GM19397 (cell line): ENCODE measurements around the gene CHCHD3.

Experiments used
- ATAC-seq: cut with Tn5 transposase; IDR thresholded peaks from one replicate; pipeline ENCODE4 v1.9.1; 2021; ENCODE audit warnings: mild to moderate bottlenecking, moderate library complexity; ENCODE audit not compliant: unreplicated experiment

The CHCHD3 gene

GRCh38 chr7:133081599-133082389 lies at the start of gene CHCHD3:
TSS of gene CHCHD3 (minus strand) at chr7:133082090. CDS start at chr7:133081937, 153 bp downstream.
- peak; percentile 100 for ATAC-seq

GRCh38 chr7:133130166-133130565 lies 48.3 kb upstream of the CHCHD3 start:
- ATAC-seq = no peak

GRCh38 chr7:133126422-133126821 lies 44.5 kb upstream of the CHCHD3 start:
- ATAC-seq = no peak

GRCh38 chr7:133124974-133125373 lies 43.1 kb upstream of the CHCHD3 start:
- no peak for ATAC-seq

- no peak for ATAC-seq
Measured at GRCh38 chr7:133121175-133121844, 39.4 kb upstream of the CHCHD3 start.

- ATAC-seq = no peak
Measured at GRCh38 chr7:133119067-133119466, 37.2 kb upstream of the CHCHD3 start.

DNA sequence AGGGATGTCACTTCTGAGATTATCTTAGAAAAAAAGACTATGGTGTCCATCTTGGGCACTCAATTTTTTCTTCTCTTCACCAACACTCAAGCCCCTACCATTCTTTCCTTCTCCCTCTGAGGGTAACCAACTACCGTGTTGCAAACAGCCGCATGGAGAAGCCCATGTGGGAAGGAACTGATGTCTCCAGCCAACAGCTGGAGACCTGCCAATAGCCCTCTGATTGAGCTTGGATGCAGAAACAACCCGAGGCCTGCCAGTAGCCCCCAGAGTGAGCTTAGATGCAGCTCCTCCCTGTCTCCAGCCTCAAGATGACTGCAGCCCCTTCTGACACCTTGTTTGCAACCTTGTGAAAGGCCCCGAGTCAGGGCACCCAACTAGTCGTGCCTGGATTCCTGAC lies 36.4 kb upstream of the CHCHD3 start:
- no peak for ATAC-seq

GRCh38 chr7:133117452-133117851 lies 35.6 kb upstream of the CHCHD3 start:
- no peak for ATAC-seq

DNA sequence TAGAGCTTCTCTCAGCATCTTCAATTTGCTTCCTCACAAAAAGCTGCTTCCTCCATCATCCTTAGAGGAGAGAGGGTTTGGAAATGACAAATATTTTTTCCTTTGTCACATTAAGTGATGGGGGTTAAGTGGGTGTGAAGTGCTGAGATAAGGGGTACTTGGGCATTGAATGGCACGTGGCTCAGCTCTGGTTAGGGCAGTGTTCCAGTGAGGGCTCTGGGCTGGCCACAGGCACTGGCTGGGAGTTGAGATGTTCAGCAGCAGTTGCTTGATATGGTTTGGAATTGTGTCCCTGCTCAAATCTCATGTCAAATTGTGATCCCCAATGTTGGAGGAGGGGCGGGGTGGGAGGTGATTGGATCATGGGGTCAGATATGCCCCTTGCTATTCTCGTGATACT lies 33.7 kb upstream of the CHCHD3 start:
- no peak for ATAC-seq

DNA sequence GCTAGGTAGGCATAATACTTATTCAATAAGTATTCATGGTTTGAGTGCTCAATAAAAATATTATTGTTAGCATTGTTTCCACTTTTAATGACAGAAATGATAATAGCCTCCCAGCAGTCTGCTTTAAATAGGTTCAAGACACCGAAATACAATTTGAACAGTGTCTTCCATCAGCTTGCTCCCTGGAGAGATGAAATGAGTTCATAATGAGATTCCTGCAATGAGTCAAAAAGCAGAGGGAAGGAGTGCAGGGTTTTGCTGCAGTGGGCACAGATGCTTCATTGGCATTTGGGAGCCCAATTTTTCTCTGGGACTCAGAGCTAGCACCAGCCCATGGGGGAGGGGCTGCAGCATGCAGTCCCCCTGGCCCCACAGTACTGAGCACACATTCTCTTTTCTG lies 32.6 kb upstream of the CHCHD3 start:
- ATAC-seq = no peak

DNA sequence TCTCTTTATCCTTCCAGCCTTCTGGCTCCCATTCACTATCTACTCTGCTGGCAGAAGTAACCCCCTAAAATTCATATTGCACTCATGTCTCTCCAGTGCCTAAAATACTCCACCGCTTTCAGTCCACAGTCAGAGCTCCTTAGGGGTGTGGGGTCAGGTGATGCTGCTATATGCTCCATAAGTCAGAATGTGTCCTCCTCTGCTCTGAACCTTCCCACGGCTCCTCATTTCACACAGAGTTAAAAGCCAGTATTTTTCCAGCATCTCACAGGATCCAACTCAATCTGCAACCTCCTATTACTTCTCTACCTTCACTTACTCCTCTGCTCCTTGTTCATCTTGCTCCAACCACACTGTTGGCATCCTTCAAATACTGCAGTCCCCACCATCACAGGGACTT lies 31.1 kb upstream of the CHCHD3 start:
- no peak for ATAC-seq

DNA sequence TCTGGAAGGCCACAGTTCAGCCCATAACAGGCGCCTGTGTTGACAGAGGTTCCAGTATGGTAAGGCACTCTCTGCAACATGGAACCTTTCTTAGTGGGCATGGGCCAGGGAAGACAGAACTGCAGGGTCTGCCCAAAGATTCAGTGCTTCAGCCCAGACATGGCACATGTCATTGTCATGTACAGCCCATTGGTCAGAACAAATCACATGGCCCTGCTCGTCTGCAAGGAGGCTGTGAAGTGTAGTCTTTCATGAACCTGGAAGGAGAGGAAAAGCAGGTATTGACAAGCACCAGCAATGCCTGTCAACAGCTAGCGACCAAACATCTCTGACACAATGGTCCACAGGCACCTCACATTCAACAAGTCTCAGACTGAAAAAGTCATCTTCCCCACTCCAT lies 30.4 kb upstream of the CHCHD3 start:
- no peak for ATAC-seq

DNA sequence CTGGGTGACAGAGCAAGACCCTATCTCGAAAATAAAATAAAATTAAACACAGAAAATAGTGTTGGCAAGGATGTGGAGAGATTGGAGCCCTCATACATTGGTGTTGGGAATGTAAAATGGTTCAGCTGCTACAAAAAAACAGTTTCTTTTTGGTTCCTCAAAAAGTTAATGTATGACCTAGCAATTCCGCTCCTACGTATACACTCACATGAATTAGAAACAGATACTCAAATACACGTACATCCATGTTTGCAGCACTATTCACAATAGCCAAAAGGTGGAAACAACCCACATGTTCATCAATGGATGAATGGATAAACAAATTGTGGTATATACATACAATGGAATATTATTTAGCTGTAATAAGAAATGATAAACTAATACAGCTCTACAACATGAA lies 28.4 kb upstream of the CHCHD3 start:
- no peak for ATAC-seq

GRCh38 chr7:133109816-133110215 lies 27.9 kb upstream of the CHCHD3 start:
- no peak for ATAC-seq

DNA sequence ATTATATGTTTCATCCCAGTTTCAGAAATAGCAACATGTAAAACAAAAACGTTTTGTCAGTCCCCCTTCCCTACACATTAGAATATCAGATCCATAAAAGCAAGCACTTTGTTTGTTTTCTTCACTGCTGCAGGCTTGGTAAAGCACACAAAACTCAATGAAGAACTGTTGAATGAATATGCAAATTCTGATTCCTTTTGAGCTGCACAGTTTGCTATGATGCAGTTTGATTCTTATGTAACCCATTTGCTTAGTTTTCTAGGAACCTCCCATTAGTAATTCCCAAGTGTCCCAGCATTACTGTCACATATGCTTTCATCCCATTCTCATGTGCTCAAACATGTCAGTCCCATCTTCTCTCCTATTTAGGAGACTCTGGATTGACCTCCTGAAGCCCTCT lies 26.1 kb upstream of the CHCHD3 start:
- ATAC-seq = no peak

DNA sequence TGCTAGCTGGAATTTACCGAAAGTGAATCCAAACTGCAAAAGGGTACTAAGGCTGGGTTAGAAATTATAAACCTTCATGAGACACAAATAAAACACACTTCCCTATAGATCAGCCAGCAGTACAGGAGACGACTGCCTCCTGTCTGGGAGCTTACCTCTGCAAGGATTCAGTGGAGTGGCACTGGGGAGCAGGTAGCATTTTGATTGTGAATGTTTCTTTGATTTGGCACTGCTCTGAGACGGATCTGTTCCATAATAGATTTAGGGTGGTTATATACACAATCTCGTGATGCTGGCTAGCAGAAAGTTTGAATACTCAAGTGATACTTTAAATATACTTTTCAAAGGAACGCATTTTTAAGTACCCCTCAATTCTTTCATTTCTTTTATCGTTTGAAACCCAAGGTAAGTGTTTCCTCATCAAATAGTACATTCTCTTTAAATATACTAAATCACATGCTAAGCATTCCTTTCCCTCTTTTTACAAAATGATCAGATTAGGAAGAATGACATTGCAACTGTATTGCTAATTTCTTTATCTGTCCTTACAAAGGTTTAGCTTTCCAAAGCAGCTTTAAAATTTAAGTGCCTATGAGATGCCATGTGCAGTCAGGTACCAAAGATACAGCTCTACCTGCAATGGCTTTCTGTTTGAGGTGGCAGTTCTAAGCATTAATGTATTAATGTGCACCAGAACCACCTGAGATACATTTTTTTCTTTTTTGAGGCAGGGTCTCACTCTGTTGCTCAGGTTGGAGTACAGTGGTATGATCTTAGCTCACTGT lies 20.6 kb upstream of the CHCHD3 start:
- ATAC-seq = no peak

DNA sequence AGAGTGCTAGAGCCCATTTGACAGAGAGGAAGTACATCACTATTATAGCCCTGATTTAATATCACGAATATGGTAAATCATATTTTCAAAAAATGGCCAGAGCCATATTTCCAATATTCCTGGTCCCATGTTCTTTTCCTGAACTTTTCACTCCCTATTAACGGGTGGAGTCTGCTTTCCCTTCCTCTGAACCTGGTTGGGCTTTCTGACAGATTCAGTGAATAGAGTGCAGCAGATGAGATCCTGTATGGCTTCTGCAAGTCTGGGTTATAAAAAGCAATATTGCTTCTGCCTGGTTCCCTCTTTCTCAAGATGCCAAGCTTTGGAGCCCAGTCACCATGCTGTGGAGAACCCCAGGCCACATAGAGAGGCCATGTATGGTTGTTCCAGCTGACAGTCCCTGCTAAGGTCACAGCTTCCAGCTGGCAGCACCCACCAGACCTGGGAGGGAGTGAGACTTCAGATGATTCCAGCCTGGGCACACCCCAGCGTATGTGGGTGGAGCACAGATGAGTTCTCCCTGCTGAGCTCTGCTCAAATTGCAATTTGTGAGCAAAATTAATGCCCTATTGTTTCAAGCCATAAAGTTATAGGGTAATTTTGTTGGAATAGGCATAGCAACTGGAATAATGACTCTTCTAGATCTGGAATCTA lies 17.9 kb upstream of the CHCHD3 start:
- no peak for ATAC-seq

- no peak for ATAC-seq
Measured at GRCh38 chr7:133095119-133095671, 13.3 kb upstream of the CHCHD3 start.

GRCh38 chr7:133091943-133092464 lies 10.1 kb upstream of the CHCHD3 start:
- no peak for ATAC-seq

GRCh38 chr7:133082390-133082766 lies 488 bp upstream of the CHCHD3 start:
- ATAC-seq = no peak

- no peak for ATAC-seq
Measured at GRCh38 chr7:133081119-133081598, 731 bp downstream of the CHCHD3 start.
